ENCODE data around the gene UTP4.

DNA sequence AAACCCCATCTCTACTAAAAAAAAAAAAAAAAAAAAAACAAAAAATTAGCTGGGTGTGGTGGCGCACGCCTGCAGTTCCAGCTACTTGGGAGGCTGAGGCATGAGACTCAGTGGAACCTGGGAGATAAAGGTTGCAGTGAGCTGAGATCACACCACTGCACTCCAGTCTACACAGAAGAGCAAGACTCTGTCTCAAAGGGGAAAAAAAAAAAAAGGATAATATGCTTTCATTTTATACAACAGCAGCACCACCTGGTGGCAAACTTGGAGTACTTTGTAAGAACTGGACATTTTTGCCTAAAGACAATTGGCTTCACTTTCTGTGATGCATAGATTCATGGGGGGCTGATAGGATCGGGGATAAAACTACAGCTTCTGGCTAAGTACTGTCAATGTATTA, 8.5 kb upstream of the UTP4 start:
- TF ChIP-seq EZH2 (IDR thresholded peaks at IDR 0.05; ENCODE audit: borderline replicate concordance, low read length) = no peak
- TF ChIP-seq, protein P1, sequence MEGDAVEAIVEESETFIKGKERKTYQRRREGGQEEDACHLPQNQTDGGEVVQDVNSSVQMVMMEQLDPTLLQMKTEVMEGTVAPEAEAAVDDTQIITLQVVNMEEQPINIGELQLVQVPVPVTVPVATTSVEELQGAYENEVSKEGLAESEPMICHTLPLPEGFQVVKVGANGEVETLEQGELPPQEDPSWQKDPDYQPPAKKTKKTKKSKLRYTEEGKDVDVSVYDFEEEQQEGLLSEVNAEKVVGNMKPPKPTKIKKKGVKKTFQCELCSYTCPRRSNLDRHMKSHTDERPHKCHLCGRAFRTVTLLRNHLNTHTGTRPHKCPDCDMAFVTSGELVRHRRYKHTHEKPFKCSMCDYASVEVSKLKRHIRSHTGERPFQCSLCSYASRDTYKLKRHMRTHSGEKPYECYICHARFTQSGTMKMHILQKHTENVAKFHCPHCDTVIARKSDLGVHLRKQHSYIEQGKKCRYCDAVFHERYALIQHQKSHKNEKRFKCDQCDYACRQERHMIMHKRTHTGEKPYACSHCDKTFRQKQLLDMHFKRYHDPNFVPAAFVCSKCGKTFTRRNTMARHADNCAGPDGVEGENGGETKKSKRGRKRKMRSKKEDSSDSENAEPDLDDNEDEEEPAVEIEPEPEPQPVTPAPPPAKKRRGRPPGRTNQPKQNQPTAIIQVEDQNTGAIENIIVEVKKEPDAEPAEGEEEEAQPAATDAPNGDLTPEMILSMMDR (conservative IDR thresholded peaks at IDR 0.05 in 1 of 2, IDR thresholded peaks at IDR 0.05 in 1 of 2; ENCODE audit: extremely low read depth in 1 of 2, insufficient read depth in 1 of 2, low read depth in 1 of 2, low read length in 2 of 2) = peak; percentile 42 to 71

All from mammary epithelial cell (primary cell).